Caki2 (cell line): ENCODE measurements around the gene VN1R5. TPM values are rescaled to one million over a fixed set of nuclear protein-coding genes. Genes with fewer than 3 reads are reported as not detected.

Source experiments
- DNase-seq: peaks from one replicate; pipeline ENCODE4 v3.0.0-alpha.2; 2015; ENCODE audit warnings: low read depth
- in situ Hi-C: cut with HindIII; loops from 2 replicates; pipeline ENCODE4 v1.10.0; 2016; ENCODE audit warnings: low sequenced_read_pairs, low pct_unique_long_range_greater_than_20kb, mixed read lengths
- total RNA-seq: library from RNA; depleted of rRNA; stranded (reverse); fragments of >200 nt; shearing (Covaris generic); gene quantifications from 2 replicates; pipeline ENCODE4 v1.2.3, GENCODE V29; 2014; ENCODE audit warnings: low replicate concordance; rRNA removed

The VN1R5 gene
- total RNA-seq, 1 experiment from 2014 or later = not detected

- in situ Hi-C loops = no loop called here
- no peak for DNase-seq
Measured at GRCh38 chr1:247296599-247297180, 40.8 kb downstream of the VN1R5 start.

- in situ Hi-C loops = no loop called here
- DNase-seq = no peak
Measured at GRCh38 chr1:247297263-247298123, 41.6 kb downstream of the VN1R5 start.

- DNase-seq = no peak
- in situ Hi-C loops = no loop called here
Measured at GRCh38 chr1:247298124-247298481, 42.2 kb downstream of the VN1R5 start.

GRCh38 chr1:247298701-247299100, 42.8 kb downstream of the VN1R5 start:
- DNase-seq = no peak
- in situ Hi-C loops = no loop called here

- DNase-seq = no peak
- in situ Hi-C loops = no loop called here
Measured at GRCh38 chr1:247299723-247300381, 44.0 kb downstream of the VN1R5 start.

- in situ Hi-C loops = no loop called here
- DNase-seq = no peak
Measured at GRCh38 chr1:247300491-247301175, 44.8 kb downstream of the VN1R5 start.

GRCh38 chr1:247301176-247301540, 45.3 kb downstream of the VN1R5 start:
- DNase-seq = no peak
- in situ Hi-C loops = no loop called here

GRCh38 chr1:247303216-247303615, 47.3 kb downstream of the VN1R5 start:
- DNase-seq = no peak
- in situ Hi-C loops = no loop called here

- DNase-seq = no peak
- in situ Hi-C loops = no loop called here
Measured at GRCh38 chr1:247304031-247304430, 48.2 kb downstream of the VN1R5 start.

Other genes starting within 250 kb of the VN1R5 start
- gene ZNF695, start 248.0 kb upstream of the VN1R5 start, total RNA-seq = not detected in 2 replicates
- gene ZNF670, start 177.3 kb upstream of the VN1R5 start, total RNA-seq = 2.1 and 3.7 TPM in 2 replicates
- gene ZNF669, start 151.7 kb upstream of the VN1R5 start, total RNA-seq = 5.6 and 12.8 TPM in 2 replicates
- gene ZNF124, start 84.1 kb upstream of the VN1R5 start, total RNA-seq = 64.1 and 73.4 TPM in 2 replicates
- 30.9 and 47.0 TPM in 2 replicates for gene ZNF496, start 75.8 kb downstream of the VN1R5 start, total RNA-seq
- not detected in 2 replicates for gene NLRP3, start 160.1 kb downstream of the VN1R5 start, total RNA-seq
- not detected in 2 replicates for gene OR2B11, start 202.0 kb downstream of the VN1R5 start, total RNA-seq